PC-3 (cell line): ENCODE measurements around the gene LYZL6.

ENCODE experiments used
- EZH2 ChIP-seq: fragments of 300-600 bp; sonication (generic); IDR thresholded peaks from one replicate; pipeline ENCODE4 v1.6.1; 2017; ENCODE audit warnings: antibody characterized with exemption, mild to moderate bottlenecking, low read length; ENCODE audit not compliant: unreplicated experiment
- EZH2phosphoT487 ChIP-seq: fragments of 300-600 bp; sonication (generic); IDR thresholded peaks from 2 replicates; pipeline ENCODE4 v1.6.1; 2018; ENCODE audit warnings: mild to moderate bottlenecking, antibody characterized with exemption, low read length, borderline replicate concordance
- TF ChIP-seq, protein P1 (sequence below): fragments of 300-600 bp; sonication (generic); conservative IDR thresholded peaks from 2 replicates; pipeline ENCODE4 v1.5.1; 2017; ENCODE audit warnings: antibody characterized with exemption, low read depth, mild to moderate bottlenecking, low read length

DNA sequence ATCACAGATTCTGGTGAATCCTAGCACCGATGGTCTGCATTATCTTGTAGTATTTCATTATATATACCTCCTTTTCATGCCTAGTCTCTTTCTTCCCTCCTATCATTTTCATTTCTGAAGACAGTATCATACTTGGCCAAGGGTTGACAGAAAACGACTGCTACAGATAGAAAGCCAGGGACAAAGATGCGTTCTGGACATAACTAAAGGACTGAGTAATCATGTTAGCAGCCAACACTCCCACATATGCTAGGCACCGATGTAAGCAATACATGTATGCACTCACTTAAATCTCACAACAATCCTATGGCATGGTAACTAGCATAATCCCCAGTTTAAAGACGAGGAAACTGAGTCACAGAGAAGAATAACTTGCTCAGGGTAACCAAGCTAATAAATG is 35.8 kb downstream of the LYZL6 start:
- TF ChIP-seq, protein P1, sequence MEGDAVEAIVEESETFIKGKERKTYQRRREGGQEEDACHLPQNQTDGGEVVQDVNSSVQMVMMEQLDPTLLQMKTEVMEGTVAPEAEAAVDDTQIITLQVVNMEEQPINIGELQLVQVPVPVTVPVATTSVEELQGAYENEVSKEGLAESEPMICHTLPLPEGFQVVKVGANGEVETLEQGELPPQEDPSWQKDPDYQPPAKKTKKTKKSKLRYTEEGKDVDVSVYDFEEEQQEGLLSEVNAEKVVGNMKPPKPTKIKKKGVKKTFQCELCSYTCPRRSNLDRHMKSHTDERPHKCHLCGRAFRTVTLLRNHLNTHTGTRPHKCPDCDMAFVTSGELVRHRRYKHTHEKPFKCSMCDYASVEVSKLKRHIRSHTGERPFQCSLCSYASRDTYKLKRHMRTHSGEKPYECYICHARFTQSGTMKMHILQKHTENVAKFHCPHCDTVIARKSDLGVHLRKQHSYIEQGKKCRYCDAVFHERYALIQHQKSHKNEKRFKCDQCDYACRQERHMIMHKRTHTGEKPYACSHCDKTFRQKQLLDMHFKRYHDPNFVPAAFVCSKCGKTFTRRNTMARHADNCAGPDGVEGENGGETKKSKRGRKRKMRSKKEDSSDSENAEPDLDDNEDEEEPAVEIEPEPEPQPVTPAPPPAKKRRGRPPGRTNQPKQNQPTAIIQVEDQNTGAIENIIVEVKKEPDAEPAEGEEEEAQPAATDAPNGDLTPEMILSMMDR: no peak
- no peak for TF ChIP-seq EZH2phosphoT487
- no peak for TF ChIP-seq EZH2
